ENCODE data around the gene B4GALT2.

B4GALT2 gene

GRCh38 chr1:43946236-43947060, 32.6 kb upstream of the B4GALT2 start, which contains the start of gene IPO13:
Gene IPO13, plus strand, starts transcription at chr1:43946950. Its CDS starts 651 bp downstream, at chr1:43947601.
- DNase-seq (ENCODE audit: low read depth): peak; percentile 96

- DNase-seq (ENCODE audit: low read depth): no peak
Measured at GRCh38 chr1:43947061-43947873, 31.7 kb upstream of the B4GALT2 start.

GRCh38 chr1:43947874-43948437, 31.1 kb upstream of the B4GALT2 start:
- no peak for DNase-seq (ENCODE audit: low read depth)

GRCh38 chr1:43949678-43950077, 29.3 kb upstream of the B4GALT2 start:
- DNase-seq (ENCODE audit: low read depth): no peak

GRCh38 chr1:43951021-43951985, 27.7 kb upstream of the B4GALT2 start:
- DNase-seq (ENCODE audit: low read depth): no peak

GRCh38 chr1:43952731-43953346, 26.2 kb upstream of the B4GALT2 start:
- no peak for DNase-seq (ENCODE audit: low read depth)

GRCh38 chr1:43953361-43953760, 25.6 kb upstream of the B4GALT2 start:
- no peak for DNase-seq (ENCODE audit: low read depth)

- DNase-seq (ENCODE audit: low read depth): no peak
Measured at GRCh38 chr1:43954036-43954435, 25.0 kb upstream of the B4GALT2 start.

GRCh38 chr1:43956234-43956633, 22.8 kb upstream of the B4GALT2 start:
- DNase-seq (ENCODE audit: low read depth): no peak

- no peak for DNase-seq (ENCODE audit: low read depth)
Measured at GRCh38 chr1:43957407-43958040, 21.5 kb upstream of the B4GALT2 start.

GRCh38 chr1:43958351-43959255, 20.4 kb upstream of the B4GALT2 start:
- DNase-seq (ENCODE audit: low read depth): no peak

GRCh38 chr1:43960798-43961197, 18.2 kb upstream of the B4GALT2 start:
- DNase-seq (ENCODE audit: low read depth): no peak

- no peak for DNase-seq (ENCODE audit: low read depth)
Measured at GRCh38 chr1:43961692-43962091, 17.3 kb upstream of the B4GALT2 start.

- DNase-seq (ENCODE audit: low read depth): no peak
Measured at GRCh38 chr1:43962324-43962723, 16.7 kb upstream of the B4GALT2 start.

GRCh38 chr1:43963006-43963405, 16.0 kb upstream of the B4GALT2 start:
- DNase-seq (ENCODE audit: low read depth): no peak

- DNase-seq (ENCODE audit: low read depth): no peak
Measured at GRCh38 chr1:43963890-43964289, 15.1 kb upstream of the B4GALT2 start.

- no peak for DNase-seq (ENCODE audit: low read depth)
Measured at GRCh38 chr1:43965316-43965715, 13.7 kb upstream of the B4GALT2 start.

- DNase-seq (ENCODE audit: low read depth): peak; percentile 31
Measured at GRCh38 chr1:43968348-43968948, 10.6 kb upstream of the B4GALT2 start.

GRCh38 chr1:43969416-43969745, 9.6 kb upstream of the B4GALT2 start:
- no peak for DNase-seq (ENCODE audit: low read depth)
